ENCODE results near the gene BRD3.
"Not testable (repeated sequence)": the region's sequence is repeated elsewhere in the genome, so short reads cannot be mapped to it uniquely, and the experiment has no call there.

GRCh38 chr9:133988771-133989170 is 79.1 kb downstream of the BRD3 start:
- TF ChIP-seq CTCF, EP300 (IDR thresholded peaks at IDR 0.05): not testable (repeated sequence)

Data from tibial nerve (tissue), 4 donors.